HFFc6 (cell line): Measurements from ENCODE around the gene RPAP2. TPM values are rescaled to one million over a fixed set of nuclear protein-coding genes. Genes with fewer than 3 reads are reported as not detected.
"Not testable (repeated sequence)": the region's sequence is repeated elsewhere in the genome, so short reads cannot be mapped to it uniquely, and the experiment has no call there.

Experiments
- DNase-seq: peaks from one replicate; pipeline ENCODE4 v3.0.0-alpha.2; 2018
- H3K27ac Mint-ChIP-seq: 2 replicates; pipeline ENCODE4 v1.8.0; 2020; ENCODE audit warnings: mild to moderate bottlenecking, mixed read lengths
- H3K27me3 Mint-ChIP-seq: 2 replicates; pipeline ENCODE4 v1.8.0; 2021; ENCODE audit warnings: mild to moderate bottlenecking, moderate library complexity, mixed read lengths; ENCODE audit not compliant: insufficient read depth
- H3K36me3 Mint-ChIP-seq: 2 replicates; pipeline ENCODE4 v1.8.0; 2021; ENCODE audit warnings: low read depth, mixed read lengths
- H3K4me1 Mint-ChIP-seq: 2 replicates; pipeline ENCODE4 v1.8.0; 2020; ENCODE audit warnings: low read depth, mixed read lengths
- H3K4me3 Mint-ChIP-seq: 2 replicates; pipeline ENCODE4 v1.8.0; 2020; ENCODE audit warnings: mild to moderate bottlenecking, moderate library complexity, mixed read lengths
- H3K9me3 Mint-ChIP-seq: 2 replicates; pipeline ENCODE4 v1.8.0; 2020; ENCODE audit warnings: mild to moderate bottlenecking, mixed read lengths
- total RNA-seq, 6 experiments: library from RNA; stranded (reverse); fragmentation: NEBNext Ultra II Directional; extraction: Animal tissue kit (Norgen Biotek cat#: 25700); gene quantifications; 2 replicates in 1 of 6; 3 replicates in 5 of 6; pipeline ENCODE4 v1.2.3, GENCODE V29; 2021
- TF ChIP-seq, protein P1 (sequence below): fragments of 200-600 bp; sonication (generic); IDR thresholded peaks from 2 replicates; pipeline ENCODE4 v1.5.0; 2021; ENCODE audit warnings: antibody characterized with exemption, mild to moderate bottlenecking

The RPAP2 gene
- total RNA-seq, 6 experiments from 2014 or later = 18.4 to 24.8 (median 21.0) TPM

DNA sequence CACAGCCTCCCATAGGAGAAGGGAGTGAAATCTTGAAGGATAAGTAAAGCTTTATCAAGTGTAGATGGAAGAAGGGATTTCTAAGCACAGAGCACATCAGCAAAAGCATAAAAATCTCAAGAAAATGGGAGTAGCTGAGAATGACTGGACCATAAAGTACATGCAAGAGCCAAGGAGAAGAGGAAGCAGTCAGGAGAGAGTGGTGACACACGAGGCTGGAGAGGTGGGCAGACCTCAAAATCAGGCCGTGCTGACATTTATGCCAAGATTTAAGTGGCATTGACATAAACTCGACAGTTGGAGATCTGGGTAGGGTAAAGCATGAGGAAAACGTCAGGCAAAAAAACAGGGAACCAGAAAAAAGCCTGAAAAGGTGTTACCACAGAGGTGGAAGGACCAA, 125.5 kb downstream of the RPAP2 start:
- DNase-seq = no peak
- TF ChIP-seq, protein P1, sequence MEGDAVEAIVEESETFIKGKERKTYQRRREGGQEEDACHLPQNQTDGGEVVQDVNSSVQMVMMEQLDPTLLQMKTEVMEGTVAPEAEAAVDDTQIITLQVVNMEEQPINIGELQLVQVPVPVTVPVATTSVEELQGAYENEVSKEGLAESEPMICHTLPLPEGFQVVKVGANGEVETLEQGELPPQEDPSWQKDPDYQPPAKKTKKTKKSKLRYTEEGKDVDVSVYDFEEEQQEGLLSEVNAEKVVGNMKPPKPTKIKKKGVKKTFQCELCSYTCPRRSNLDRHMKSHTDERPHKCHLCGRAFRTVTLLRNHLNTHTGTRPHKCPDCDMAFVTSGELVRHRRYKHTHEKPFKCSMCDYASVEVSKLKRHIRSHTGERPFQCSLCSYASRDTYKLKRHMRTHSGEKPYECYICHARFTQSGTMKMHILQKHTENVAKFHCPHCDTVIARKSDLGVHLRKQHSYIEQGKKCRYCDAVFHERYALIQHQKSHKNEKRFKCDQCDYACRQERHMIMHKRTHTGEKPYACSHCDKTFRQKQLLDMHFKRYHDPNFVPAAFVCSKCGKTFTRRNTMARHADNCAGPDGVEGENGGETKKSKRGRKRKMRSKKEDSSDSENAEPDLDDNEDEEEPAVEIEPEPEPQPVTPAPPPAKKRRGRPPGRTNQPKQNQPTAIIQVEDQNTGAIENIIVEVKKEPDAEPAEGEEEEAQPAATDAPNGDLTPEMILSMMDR = no peak
- Mint-ChIP-seq H3K4me3 (no peak overlapping the region), H3K27ac (no peak overlapping the region), H3K27me3 (peaks cover 12% of the 10 kb centered on the region), H3K36me3 (no peaks in the 10 kb centered on the region), H3K4me1 (no peaks in the 10 kb centered on the region), H3K9me3 (no peaks in the 10 kb centered on the region)

DNA sequence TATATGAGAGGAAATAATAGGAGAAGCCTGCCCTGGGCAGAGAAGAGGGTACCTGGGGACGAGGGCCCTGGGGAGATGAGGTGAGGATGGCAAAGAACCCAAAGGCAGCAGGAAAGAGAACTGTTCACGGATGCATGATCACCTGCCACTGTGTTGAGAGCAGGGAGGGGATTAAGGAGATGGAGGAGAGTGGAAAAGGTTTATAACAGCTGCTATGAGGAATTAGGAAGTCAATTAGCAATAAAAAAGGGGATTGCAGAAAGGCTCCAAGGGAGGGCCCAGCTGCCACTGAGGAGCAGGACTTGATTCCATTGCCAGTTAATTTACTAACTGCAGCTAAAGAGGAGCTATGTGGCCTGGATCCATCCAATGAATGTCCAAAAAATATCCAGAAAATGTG, 126.8 kb downstream of the RPAP2 start:
- DNase-seq = no peak
- H3K4me3 Mint-ChIP-seq = no peak overlapping the region
- no peaks in the 10 kb centered on the region for H3K4me1 Mint-ChIP-seq
- no peak overlapping the region for H3K27ac Mint-ChIP-seq
- no peaks in the 10 kb centered on the region for H3K36me3 Mint-ChIP-seq
- H3K27me3 Mint-ChIP-seq = peaks cover 12% of the 10 kb centered on the region
- no peaks in the 10 kb centered on the region for H3K9me3 Mint-ChIP-seq
- TF ChIP-seq, protein P1 = no peak

DNA sequence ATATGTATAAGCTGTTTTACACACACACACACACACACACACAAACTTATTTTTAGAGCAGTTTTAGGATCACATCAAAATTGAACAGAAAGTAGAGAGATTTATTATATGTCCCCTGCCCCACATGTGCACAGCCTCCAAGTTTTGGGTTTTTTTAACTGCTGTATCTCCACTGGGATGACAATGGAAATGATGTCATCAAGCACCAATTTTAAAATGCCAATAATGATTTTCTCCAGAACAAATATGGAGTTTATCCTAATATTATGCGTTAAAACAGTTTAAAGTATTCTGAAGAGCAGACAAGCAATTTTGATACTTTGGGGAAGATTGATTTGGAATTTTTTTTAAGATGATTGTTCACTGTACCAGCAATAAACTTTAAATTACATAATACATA, 131.2 kb downstream of the RPAP2 start:
- Mint-ChIP-seq H3K27me3 (peaks cover 11% of the 10 kb centered on the region), H3K4me3 (no peak overlapping the region), H3K9me3 (peaks cover 4% of the 10 kb centered on the region; the same call in 1 of the 2 replicates), H3K4me1 (no peaks in the 10 kb centered on the region), H3K36me3 (no peaks in the 10 kb centered on the region), H3K27ac (no peak overlapping the region)
- TF ChIP-seq, protein P1 = no peak
- no peak for DNase-seq

DNA sequence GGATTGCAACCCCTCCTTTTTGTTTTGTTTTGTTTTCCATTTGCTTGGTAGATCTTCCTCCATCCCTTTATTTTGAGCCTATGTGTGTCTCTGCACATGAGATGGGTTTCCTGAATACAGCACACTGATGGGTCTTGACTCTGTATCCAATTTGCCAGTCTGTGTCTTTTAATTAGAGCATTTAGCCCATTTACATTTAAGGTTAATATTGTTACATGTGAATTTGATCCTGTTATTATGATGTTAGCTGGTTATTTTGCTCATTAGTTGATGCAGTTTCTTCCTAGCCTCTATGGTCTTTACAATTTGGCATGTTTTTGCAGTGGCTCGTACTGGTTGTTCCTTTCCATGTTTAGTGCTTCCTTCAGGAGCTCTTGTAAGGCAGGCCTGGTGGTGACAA, 135.7 kb downstream of the RPAP2 start:
- not testable (repeated sequence) for H3K4me3 Mint-ChIP-seq, H3K27ac Mint-ChIP-seq, H3K36me3 Mint-ChIP-seq, H3K9me3 Mint-ChIP-seq, H3K4me1 Mint-ChIP-seq, DNase-seq
- peaks cover 12% of the 10 kb centered on the region for H3K27me3 Mint-ChIP-seq

DNA sequence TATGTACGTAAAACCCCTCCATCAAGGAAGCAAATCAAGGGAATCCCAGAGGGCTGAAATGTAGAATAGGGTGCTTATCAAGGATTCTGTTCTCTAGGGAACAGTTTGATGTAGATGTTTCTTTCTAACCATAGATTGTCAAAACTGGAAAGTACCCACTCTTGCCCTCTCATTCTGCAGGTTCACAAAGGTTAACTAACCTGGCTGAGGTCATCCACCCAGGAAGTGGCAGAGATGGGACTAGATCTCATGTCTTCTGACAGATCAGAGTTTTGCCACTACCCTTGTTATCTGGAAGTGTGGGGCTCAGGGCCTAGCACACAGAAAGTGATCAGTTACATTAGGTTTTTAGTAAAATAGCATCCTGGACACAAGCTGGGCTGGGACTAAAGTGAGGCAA, 140.4 kb downstream of the RPAP2 start:
- Mint-ChIP-seq H3K27ac (no peak overlapping the region), H3K36me3 (no peaks in the 10 kb centered on the region; the same call in 1 of the 2 replicates), H3K4me3 (no peak overlapping the region), H3K4me1 (peaks cover 6% of the 10 kb centered on the region), H3K9me3 (no peaks in the 10 kb centered on the region), H3K27me3 (peaks cover 9% of the 10 kb centered on the region)
- TF ChIP-seq, protein P1 = no peak
- DNase-seq = no peak

DNA sequence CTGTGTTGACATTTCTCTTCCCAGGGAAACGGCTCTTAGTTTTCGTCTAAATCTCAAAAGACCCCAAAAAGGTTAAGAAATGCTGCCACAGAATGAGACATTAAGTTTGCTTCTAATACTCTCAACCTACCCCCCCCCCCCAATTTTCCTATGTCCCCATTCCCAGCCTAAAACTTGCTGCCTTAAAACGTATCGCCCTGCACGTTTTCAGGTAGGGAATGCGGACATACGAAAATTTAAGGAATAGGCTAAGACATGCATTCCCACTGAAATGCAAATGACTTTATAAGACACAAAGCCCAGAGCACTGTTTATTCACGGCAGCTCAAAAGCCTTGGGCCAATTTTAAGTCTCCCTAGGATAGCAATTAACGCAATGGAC, 142.4 kb downstream of the RPAP2 start:
- TF ChIP-seq, protein P1 = no peak
- peaks cover 2% of the 10 kb centered on the region; the same call in 1 of the 2 replicates for H3K27me3 Mint-ChIP-seq
- no peaks in the 10 kb centered on the region for H3K9me3 Mint-ChIP-seq
- no peaks in the 10 kb centered on the region for H3K36me3 Mint-ChIP-seq
- H3K27ac Mint-ChIP-seq = no peak overlapping the region
- H3K4me1 Mint-ChIP-seq = peaks cover 19% of the 10 kb centered on the region
- no peak for DNase-seq
- H3K4me3 Mint-ChIP-seq = no peak overlapping the region
